DOHH2 (cell line): ENCODE results near the gene POM121.
"Not testable (repeated sequence)": the region's sequence is repeated elsewhere in the genome, so short reads cannot be mapped to it uniquely, and the experiment has no call there.

ENCODE experiments used
- EZH2phosphoT487 ChIP-seq: fragments of 200-600 bp; sonication (generic); IDR thresholded peaks from 2 replicates; pipeline ENCODE4 v1.6.1; 2017; ENCODE audit warnings: borderline replicate concordance, mild to moderate bottlenecking, antibody characterized with exemption, low read length, moderate library complexity, mixed read lengths
- TF ChIP-seq, protein P1 (sequence below): fragments of 200-600 bp; sonication (generic); IDR thresholded peaks from one replicate; pipeline ENCODE4 v1.5.1; 2014; ENCODE audit warnings: antibody characterized with exemption, mild to moderate bottlenecking, low read depth, low read length; ENCODE audit not compliant: poor library complexity, severe bottlenecking

GRCh38 chr7:72982084-72982483, 57.2 kb downstream of the POM121 start:
- TF ChIP-seq, protein P1, sequence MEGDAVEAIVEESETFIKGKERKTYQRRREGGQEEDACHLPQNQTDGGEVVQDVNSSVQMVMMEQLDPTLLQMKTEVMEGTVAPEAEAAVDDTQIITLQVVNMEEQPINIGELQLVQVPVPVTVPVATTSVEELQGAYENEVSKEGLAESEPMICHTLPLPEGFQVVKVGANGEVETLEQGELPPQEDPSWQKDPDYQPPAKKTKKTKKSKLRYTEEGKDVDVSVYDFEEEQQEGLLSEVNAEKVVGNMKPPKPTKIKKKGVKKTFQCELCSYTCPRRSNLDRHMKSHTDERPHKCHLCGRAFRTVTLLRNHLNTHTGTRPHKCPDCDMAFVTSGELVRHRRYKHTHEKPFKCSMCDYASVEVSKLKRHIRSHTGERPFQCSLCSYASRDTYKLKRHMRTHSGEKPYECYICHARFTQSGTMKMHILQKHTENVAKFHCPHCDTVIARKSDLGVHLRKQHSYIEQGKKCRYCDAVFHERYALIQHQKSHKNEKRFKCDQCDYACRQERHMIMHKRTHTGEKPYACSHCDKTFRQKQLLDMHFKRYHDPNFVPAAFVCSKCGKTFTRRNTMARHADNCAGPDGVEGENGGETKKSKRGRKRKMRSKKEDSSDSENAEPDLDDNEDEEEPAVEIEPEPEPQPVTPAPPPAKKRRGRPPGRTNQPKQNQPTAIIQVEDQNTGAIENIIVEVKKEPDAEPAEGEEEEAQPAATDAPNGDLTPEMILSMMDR = not testable (repeated sequence)
- not testable (repeated sequence) for TF ChIP-seq EZH2phosphoT487
